Body of pancreas (tissue), 4 donors: ENCODE measurements around the gene SLC34A1. TPM values are rescaled to one million over a fixed set of nuclear protein-coding genes. Genes with fewer than 3 reads are reported as not detected.

Source experiments
- ATAC-seq: fragments of 150-250 bp; one replicate; pipeline ENCODE4 v1.9.1; 2016
- DNase-seq, 4 donors: peaks; one replicate each; pipeline ENCODE4 v3.0.0-alpha.2; 2019
- H3K27ac ChIP-seq, 4 donors: fragments of 200-600 bp; sonication (generic); 1 replicate in 3 of 4; 2 replicates in 1 of 4; pipeline versions ENCODE4 v1.5.1 to v1.6.1; 2016 to 2019; ENCODE audit warnings: mild to moderate bottlenecking in 1 of 4, mixed read lengths in 1 of 4, moderate library complexity in 1 of 4
- H3K27me3 ChIP-seq, 2 donors: fragments of 200-600 bp; sonication (generic); one replicate each; pipeline ENCODE4 v1.6.0; 2016; ENCODE audit warnings: mild to moderate bottlenecking in 1 of 2
- H3K36me3 ChIP-seq, 2 donors: fragments of 200-600 bp; sonication (generic); replicated peaks in 1 of 2; 2 replicates each; pipeline ENCODE4 v1.5.1; 2016; ENCODE audit warnings: low read depth in 2 of 2; ENCODE audit not compliant: insufficient read depth in 1 of 2
- H3K4me1 ChIP-seq: fragments of 200-600 bp; sonication (generic); one replicate; pipeline ENCODE4 v1.6.0; 2016
- H3K4me3 ChIP-seq, 2 donors: fragments of 200-600 bp; sonication (generic); 1 replicate in 1 of 2; 2 replicates in 1 of 2; pipeline ENCODE4 v1.5.1; 2016 to 2019
- H3K9me3 ChIP-seq, 3 donors: fragments of 200-600 bp; sonication (generic); 1 replicate in 2 of 3; 2 replicates in 1 of 3; pipeline ENCODE4 v1.5.1; 2016
- POLR2A ChIP-seq, 3 donors: fragments of 450-650 bp; IDR thresholded peaks; one replicate each; pipeline ENCODE4 v1.6.1; 2016; ENCODE audit warnings: antibody characterized with exemption in 3 of 3, mild to moderate bottlenecking in 2 of 3
- WGBS, 2 donors: methylation state at CpG; one replicate each; pipeline ENCODE4 v1.1.5; 2017; 5-methylcytosine and 5-hydroxymethylcytosine counted together
- intact Hi-C: fragments of 100-400 bp; cut with DNase I; formaldehyde crosslinking; loops from one replicate; pipeline ENCODE4 v1.15.1; 2023
- total RNA-seq, 2 donors: library from RNA; depleted of rRNA; stranded (reverse); fragments of >200 nt; gene quantifications; one replicate each; pipeline ENCODE4 v1.1.0, GENCODE V29; 2016
- TF ChIP-seq, protein P1 (sequence below), 7 experiments: fragments of 450-650 bp in 4 of 7; fragments of 200-600 bp in 3 of 7; sonication (generic) in 3 of 7; IDR thresholded peaks; one replicate each; pipeline ENCODE4 v1.5.1; 2016 to 2019; ENCODE audit warnings: antibody characterized with exemption in 7 of 7

SLC34A1 gene
- total RNA-seq, 2 donors from 2014 or later: not detected

DNA sequence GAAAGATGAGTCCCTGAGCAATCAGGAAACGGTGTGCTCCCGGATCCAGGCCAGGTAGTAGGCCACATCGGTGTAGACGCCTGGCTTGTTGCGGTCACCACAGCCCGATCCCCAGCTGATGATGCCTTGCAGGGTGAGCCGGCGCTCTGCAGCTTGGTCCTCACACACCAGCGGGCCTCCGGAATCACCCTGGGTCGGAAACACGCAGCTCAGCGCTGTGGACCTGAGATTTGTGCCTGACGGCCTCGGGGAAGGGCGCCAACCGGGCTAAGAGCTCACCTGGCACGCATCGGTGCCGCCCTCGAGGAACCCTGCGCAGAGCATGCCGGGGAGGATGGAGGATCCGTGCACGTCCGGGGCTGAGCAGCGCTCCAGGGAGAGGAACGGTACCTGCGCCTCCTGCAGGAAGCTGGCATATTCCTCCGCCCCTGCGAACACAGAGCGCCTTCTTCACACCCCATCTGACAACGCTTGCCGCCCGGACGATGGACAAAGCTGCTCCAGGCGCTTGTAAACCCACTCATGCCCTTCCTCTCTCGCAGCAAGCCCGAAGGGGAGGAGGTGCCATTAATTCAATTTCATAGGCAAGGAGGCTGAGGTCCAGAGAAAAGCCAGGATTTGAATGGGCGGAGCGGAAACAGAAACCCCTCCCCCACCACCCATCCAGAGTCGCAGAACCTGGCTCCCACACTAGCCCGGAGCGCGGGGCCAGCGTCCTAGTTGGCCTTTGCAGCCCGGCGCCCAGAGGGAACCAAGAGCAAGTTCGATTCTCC is 18.2 kb downstream of the SLC34A1 start:
- ATAC-seq (peak; percentile 69), DNase-seq (peak; percentile 78 to 85 (median 84))
- peaks cover 0 to 18% of the 10 kb centered on the region in 2 donors for H3K27me3 ChIP-seq
- no peak overlapping the region for H3K4me3 ChIP-seq
- WGBS, 2 donors: 4 to 8% methylated on average over 7 to 48 of the region's 49 CpGs
- intact Hi-C loops: no loop called here
- peaks cover 37% of the 10 kb centered on the region for H3K4me1 ChIP-seq
- H3K9me3 ChIP-seq: no peaks in the 10 kb centered on the region
- no peak for TF ChIP-seq POLR2A (IDR thresholded peaks at IDR 0.05)
- TF ChIP-seq, protein P1, sequence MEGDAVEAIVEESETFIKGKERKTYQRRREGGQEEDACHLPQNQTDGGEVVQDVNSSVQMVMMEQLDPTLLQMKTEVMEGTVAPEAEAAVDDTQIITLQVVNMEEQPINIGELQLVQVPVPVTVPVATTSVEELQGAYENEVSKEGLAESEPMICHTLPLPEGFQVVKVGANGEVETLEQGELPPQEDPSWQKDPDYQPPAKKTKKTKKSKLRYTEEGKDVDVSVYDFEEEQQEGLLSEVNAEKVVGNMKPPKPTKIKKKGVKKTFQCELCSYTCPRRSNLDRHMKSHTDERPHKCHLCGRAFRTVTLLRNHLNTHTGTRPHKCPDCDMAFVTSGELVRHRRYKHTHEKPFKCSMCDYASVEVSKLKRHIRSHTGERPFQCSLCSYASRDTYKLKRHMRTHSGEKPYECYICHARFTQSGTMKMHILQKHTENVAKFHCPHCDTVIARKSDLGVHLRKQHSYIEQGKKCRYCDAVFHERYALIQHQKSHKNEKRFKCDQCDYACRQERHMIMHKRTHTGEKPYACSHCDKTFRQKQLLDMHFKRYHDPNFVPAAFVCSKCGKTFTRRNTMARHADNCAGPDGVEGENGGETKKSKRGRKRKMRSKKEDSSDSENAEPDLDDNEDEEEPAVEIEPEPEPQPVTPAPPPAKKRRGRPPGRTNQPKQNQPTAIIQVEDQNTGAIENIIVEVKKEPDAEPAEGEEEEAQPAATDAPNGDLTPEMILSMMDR (IDR thresholded peaks at IDR 0.05): peak; percentile 18 to 73 (median 58)
- H3K36me3 ChIP-seq: no peaks in the 10 kb centered on the region
- no peak overlapping the region for H3K27ac ChIP-seq

DNA sequence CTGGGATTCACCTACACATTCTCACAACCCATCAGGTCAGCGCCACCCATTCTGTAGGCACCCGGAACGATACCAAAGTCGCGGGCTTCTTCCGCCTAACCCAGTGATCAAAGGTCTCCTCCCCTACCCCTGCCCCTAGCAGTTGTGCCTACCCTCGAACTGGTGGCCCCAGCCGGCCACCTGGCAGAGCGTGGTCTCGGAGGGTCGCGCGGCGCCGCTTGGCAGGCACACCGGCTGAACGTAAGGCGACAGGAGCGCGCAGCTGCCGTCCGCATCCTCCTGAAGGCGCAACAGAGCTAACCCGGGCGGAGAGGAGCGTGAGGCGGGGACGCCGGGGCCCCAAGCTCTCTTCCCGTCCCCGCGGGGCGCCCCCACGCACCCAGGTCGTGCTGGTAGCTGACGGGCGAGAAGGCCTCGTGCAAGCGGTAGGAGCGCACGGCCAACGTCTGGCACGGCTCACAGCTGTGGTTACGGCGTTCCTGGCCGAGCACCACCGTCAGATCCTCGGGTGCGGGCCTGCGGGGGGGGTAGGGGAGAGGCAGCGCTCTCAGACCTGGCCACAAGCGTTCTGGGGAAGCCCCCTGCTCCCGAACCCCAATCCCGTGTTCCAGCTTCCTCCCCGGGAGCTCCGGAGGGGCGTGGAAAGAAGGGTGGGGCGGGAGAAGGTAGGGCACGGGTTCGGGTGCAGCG is 19.0 kb downstream of the SLC34A1 start:
- intact Hi-C loops: no loop called here
- DNase-seq (peak in 3 of 4 donors; percentile 28 to 45 (median 36)), ATAC-seq (no peak)
- Histone ChIP-seq H3K4me1 (peaks cover 37% of the 10 kb centered on the region), H3K27me3 (peaks cover 0 to 18% of the 10 kb centered on the region in 2 donors), H3K9me3 (no peaks in the 10 kb centered on the region), H3K4me3 (peak overlapping the region in 1 of 2 donors; percentile 22), H3K36me3 (no peaks in the 10 kb centered on the region), H3K27ac (no peak overlapping the region)
- no peak for TF ChIP-seq POLR2A (IDR thresholded peaks at IDR 0.05)
- TF ChIP-seq, protein P1 (IDR thresholded peaks at IDR 0.05): no peak
- WGBS, 2 donors: 1% methylated on average over 60 of the region's 61 CpGs; no CpG with 5 or more reads in 1 of the 2 donors

DNA sequence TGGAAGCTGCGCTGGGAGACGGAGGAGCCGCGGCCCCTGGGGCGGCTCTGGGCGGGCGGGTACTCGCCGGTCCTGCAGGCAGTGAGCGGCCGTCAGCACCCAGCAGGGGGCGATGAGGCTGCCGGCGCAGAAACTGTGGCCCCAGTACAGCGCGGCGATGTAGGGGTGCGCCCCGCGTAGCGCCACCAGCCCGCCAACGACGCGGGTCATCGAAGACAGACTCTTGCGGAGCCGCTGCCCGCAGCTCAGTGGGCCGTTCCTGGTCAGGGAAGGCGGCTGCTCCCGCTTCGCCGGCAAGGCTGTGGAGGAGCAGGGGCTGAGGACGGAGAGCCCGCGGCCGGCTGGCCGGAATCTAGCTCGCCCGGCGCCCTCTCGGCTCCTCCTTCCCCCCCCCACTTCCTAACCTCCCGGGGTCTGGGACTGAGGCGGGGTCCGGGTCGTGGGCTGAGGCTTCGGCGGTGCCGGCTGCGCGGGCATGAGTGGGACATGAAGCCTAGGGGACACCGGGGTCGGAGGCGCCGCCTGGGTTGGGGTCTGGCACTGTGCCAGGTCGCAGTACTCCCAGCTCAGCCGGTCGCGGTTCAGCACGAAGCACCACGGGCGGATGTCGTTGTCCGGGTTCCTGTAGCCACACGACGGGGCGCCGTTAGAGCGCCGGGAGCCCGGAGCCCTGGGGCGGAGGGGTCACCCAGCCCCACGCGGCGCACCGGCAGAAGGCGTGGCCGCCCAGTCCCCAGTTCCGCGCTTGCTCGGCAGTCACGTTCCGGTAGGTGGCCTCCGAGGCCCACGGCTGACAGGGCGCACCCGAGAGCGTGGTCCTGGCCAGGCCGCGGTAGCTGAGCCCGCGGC is 19.8 kb downstream of the SLC34A1 start:
- peak; percentile 84 to 91 (median 91) for DNase-seq
- Histone ChIP-seq H3K36me3 (no peaks in the 10 kb centered on the region), H3K4me3 (peak overlapping the region; percentile 22 to 38), H3K27me3 (peaks cover 0 to 18% of the 10 kb centered on the region in 2 donors), H3K27ac (peak overlapping the region in 2 of 4 donors; percentile 5 to 14), H3K4me1 (peaks cover 37% of the 10 kb centered on the region), H3K9me3 (no peaks in the 10 kb centered on the region)
- WGBS, 2 donors: 0% methylated on average over 17 to 89 of the region's 93 CpGs
- TF ChIP-seq, protein P1 (IDR thresholded peaks at IDR 0.05): peak; percentile 56 to 91 (median 83)
- TF ChIP-seq POLR2A (IDR thresholded peaks at IDR 0.05): peak in 1 of 3 donors; percentile 24
- intact Hi-C loops: no loop called here
- ATAC-seq: peak; percentile 89

DNA sequence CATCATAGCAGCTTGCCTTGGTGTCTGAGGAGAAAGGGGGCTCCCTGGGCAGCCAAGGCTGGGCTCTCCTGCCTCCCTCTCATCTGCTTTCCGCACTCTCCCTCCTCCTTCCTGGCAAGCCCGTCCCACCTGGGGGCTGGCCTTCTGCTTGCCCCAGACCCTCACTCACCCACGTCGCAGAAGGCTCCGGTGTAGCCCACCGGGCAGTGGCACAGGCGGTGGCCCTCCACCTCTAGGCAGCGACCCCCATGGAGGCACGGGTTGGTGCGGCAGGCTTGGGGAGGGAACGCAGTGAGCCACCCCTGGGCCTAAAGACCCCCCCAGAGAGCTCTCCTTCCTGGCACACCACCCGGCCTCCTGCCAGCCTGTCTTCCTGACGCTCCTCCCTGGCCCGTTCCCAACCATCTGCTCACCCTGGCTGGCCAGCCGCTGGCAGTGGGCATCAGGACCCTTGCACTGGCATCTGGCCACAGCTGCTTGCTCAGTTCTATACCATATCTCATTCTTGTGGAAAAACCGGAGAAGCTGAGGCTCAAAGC is 20.5 kb downstream of the SLC34A1 start:
- peak in 1 of 4 donors; percentile 31 for DNase-seq
- H3K4me3 ChIP-seq: peak overlapping the region in 1 of 2 donors; percentile 22
- no peaks in the 10 kb centered on the region for H3K36me3 ChIP-seq
- H3K4me1 ChIP-seq: peaks cover 37% of the 10 kb centered on the region
- WGBS, 2 donors: 28 to 60% methylated on average over 2 to 16 of the region's 16 CpGs
- H3K9me3 ChIP-seq: no peaks in the 10 kb centered on the region
- H3K27ac ChIP-seq: peak overlapping the region in 2 of 4 donors; percentile 5 to 14
- intact Hi-C loops: no loop called here
- ATAC-seq: no peak
- peaks cover 0 to 13% of the 10 kb centered on the region in 2 donors for H3K27me3 ChIP-seq
- TF ChIP-seq, protein P1 (IDR thresholded peaks at IDR 0.05): no peak
- TF ChIP-seq POLR2A (IDR thresholded peaks at IDR 0.05): peak in 1 of 3 donors; percentile 20
